ENCODE data around the gene POLRMT. TPM values are rescaled to one million over a fixed set of nuclear protein-coding genes. Genes with fewer than 3 reads are reported as not detected.
A peak's percentile ranks its signal among the peaks of the same experiment; 100 is the strongest.
"Not testable (repeated sequence)": the region's sequence is repeated elsewhere in the genome, so short reads cannot be mapped to it uniquely, and the experiment has no call there.

Gene POLRMT
- total and polyA plus RNA-seq, 5 donors: 36.1 to 46.4 (median 44.8) TPM

GRCh38 chr19:633786-634639 lies 676 bp upstream of the POLRMT start:
- Histone ChIP-seq H3K4me1 (ENCODE audit: control insufficient read depth, insufficient read depth, low read length) (peaks cover 5% of the 10 kb centered on the region), H3K27ac (ENCODE audit: low read length) (peak overlapping the region; percentile 53), H3K27me3 (ENCODE audit: control insufficient read depth, insufficient read depth) (no peaks in the 10 kb centered on the region), H3K9me3 (ENCODE audit: control insufficient read depth, low read length) (no peaks in the 10 kb centered on the region), H3K4me3 (ENCODE audit: low read length) (peak overlapping the region; percentile 76)
- intact Hi-C loops (cut with DNase I): no loop called here
- DNase-seq: peak in 1 of 3 donors; percentile 51
- ATAC-seq: no peak
- WGBS: 25% methylated on average over 32 of the region's 32 CpGs

GRCh38 chr19:632579-633067 lies 714 bp downstream of the POLRMT start:
- ATAC-seq: peak; percentile 12 to 31
- Histone ChIP-seq H3K9me3 (ENCODE audit: control insufficient read depth, low read length) (no peaks in the 10 kb centered on the region), H3K4me1 (ENCODE audit: control insufficient read depth, insufficient read depth, low read length) (peaks cover 3% of the 10 kb centered on the region), H3K27ac (ENCODE audit: low read length) (no peak overlapping the region), H3K27me3 (ENCODE audit: control insufficient read depth, insufficient read depth) (no peaks in the 10 kb centered on the region), H3K4me3 (ENCODE audit: low read length) (peak overlapping the region; percentile 83)
- intact Hi-C loops (cut with DNase I): no loop called here
- whole genome bisulfite sequencing: 1% methylated on average over 35 of the region's 35 CpGs
- peak in 2 of 3 donors; percentile 65 to 72 for DNase-seq

GRCh38 chr19:629961-630714 lies 3.2 kb downstream of the POLRMT start:
- ATAC-seq (no peak), DNase-seq (peak in 1 of 3 donors; percentile 48)
- H3K4me3 ChIP-seq (ENCODE audit: low read length): no peak overlapping the region
- intact Hi-C loops (cut with DNase I): no loop called here
- no peaks in the 10 kb centered on the region for H3K9me3 ChIP-seq (ENCODE audit: control insufficient read depth, low read length)
- 85% methylated on average over 30 of the region's 30 CpGs for WGBS
- no peaks in the 10 kb centered on the region for H3K27me3 ChIP-seq (ENCODE audit: control insufficient read depth, insufficient read depth)
- peaks cover 3% of the 10 kb centered on the region for H3K4me1 ChIP-seq (ENCODE audit: control insufficient read depth, insufficient read depth, low read length)
- no peak overlapping the region for H3K27ac ChIP-seq (ENCODE audit: low read length)

- H3K9me3 ChIP-seq (ENCODE audit: control insufficient read depth, low read length); H3K4me3 ChIP-seq (ENCODE audit: low read length); H3K27ac ChIP-seq (ENCODE audit: low read length); H3K4me1 ChIP-seq (ENCODE audit: control insufficient read depth, insufficient read depth, low read length); H3K27me3 ChIP-seq (ENCODE audit: control insufficient read depth, insufficient read depth); ATAC-seq; intact Hi-C loops (cut with DNase I): not testable (repeated sequence)
- 68% methylated on average over 25 of the region's 25 CpGs for WGBS
- DNase-seq: peak in 2 of 3 donors; percentile 41 to 48
Measured at GRCh38 chr19:629515-629914, 3.8 kb downstream of the POLRMT start.

- DNase-seq (peak in 1 of 3 donors; percentile 45), ATAC-seq (no peak)
- no peaks in the 10 kb centered on the region for H3K27me3 ChIP-seq (ENCODE audit: control insufficient read depth, insufficient read depth)
- intact Hi-C loops (cut with DNase I): no loop called here
- 87% methylated on average over 19 of the region's 19 CpGs for WGBS
- no peaks in the 10 kb centered on the region for H3K4me1 ChIP-seq (ENCODE audit: control insufficient read depth, insufficient read depth, low read length)
- no peak overlapping the region for H3K27ac ChIP-seq (ENCODE audit: low read length)
- H3K9me3 ChIP-seq (ENCODE audit: control insufficient read depth, low read length): no peaks in the 10 kb centered on the region
- no peak overlapping the region for H3K4me3 ChIP-seq (ENCODE audit: low read length)
Measured at GRCh38 chr19:628168-628567, 5.2 kb downstream of the POLRMT start.

- intact Hi-C loops (cut with DNase I): not testable (repeated sequence)
Measured at GRCh38 chr19:626566-626965, 6.8 kb downstream of the POLRMT start.

GRCh38 chr19:625257-625656 lies 8.1 kb downstream of the POLRMT start:
- intact Hi-C loops (cut with DNase I): no loop called here
- no peak for ATAC-seq
- H3K27me3 ChIP-seq (ENCODE audit: control insufficient read depth, insufficient read depth): no peaks in the 10 kb centered on the region
- no peaks in the 10 kb centered on the region for H3K4me1 ChIP-seq (ENCODE audit: control insufficient read depth, insufficient read depth, low read length)
- 88% methylated on average over 5 of the region's 5 CpGs for WGBS
- no peak overlapping the region for H3K4me3 ChIP-seq (ENCODE audit: low read length)
- H3K27ac ChIP-seq (ENCODE audit: low read length): no peak overlapping the region
- H3K9me3 ChIP-seq (ENCODE audit: control insufficient read depth, low read length): no peaks in the 10 kb centered on the region
- DNase-seq: no peak

More at GRCh38 chr19:626566-626965, 6.8 kb downstream of the POLRMT start:
- H3K9me3 ChIP-seq (ENCODE audit: control insufficient read depth, low read length); ATAC-seq; DNase-seq; H3K27me3 ChIP-seq (ENCODE audit: control insufficient read depth, insufficient read depth); H3K4me3 ChIP-seq (ENCODE audit: low read length); H3K4me1 ChIP-seq (ENCODE audit: control insufficient read depth, insufficient read depth, low read length); H3K27ac ChIP-seq (ENCODE audit: low read length): not testable (repeated sequence)
- 95% methylated on average over 7 of the region's 7 CpGs for WGBS

- H3K4me1 ChIP-seq (ENCODE audit: control insufficient read depth, insufficient read depth, low read length): no peaks in the 10 kb centered on the region
- no peak overlapping the region for H3K27ac ChIP-seq (ENCODE audit: low read length)
- intact Hi-C loops (cut with DNase I): no loop called here
- H3K9me3 ChIP-seq (ENCODE audit: control insufficient read depth, low read length): no peaks in the 10 kb centered on the region
- ATAC-seq (no peak), DNase-seq (peak in 1 of 3 donors; percentile 42)
- WGBS: 90% methylated on average over 24 of the region's 24 CpGs
- no peaks in the 10 kb centered on the region for H3K27me3 ChIP-seq (ENCODE audit: control insufficient read depth, insufficient read depth)
- H3K4me3 ChIP-seq (ENCODE audit: low read length): no peak overlapping the region
Measured at GRCh38 chr19:624433-625109, 8.8 kb downstream of the POLRMT start.

GRCh38 chr19:623974-624373 lies 9.4 kb downstream of the POLRMT start:
- no peak for ATAC-seq

GRCh38 chr19:623175-623916 lies 10.0 kb downstream of the POLRMT start:
- ATAC-seq (no peak), DNase-seq (no peak)
- H3K4me3 ChIP-seq (ENCODE audit: low read length): no peak overlapping the region
- H3K4me1 ChIP-seq (ENCODE audit: control insufficient read depth, insufficient read depth, low read length): no peaks in the 10 kb centered on the region
- no peak overlapping the region for H3K27ac ChIP-seq (ENCODE audit: low read length)
- 93% methylated on average over 44 of the region's 44 CpGs for WGBS
- no peaks in the 10 kb centered on the region for H3K9me3 ChIP-seq (ENCODE audit: control insufficient read depth, low read length)
- H3K27me3 ChIP-seq (ENCODE audit: control insufficient read depth, insufficient read depth): no peaks in the 10 kb centered on the region
- intact Hi-C loops (cut with DNase I): no loop called here

More at GRCh38 chr19:623974-624373, 9.4 kb downstream of the POLRMT start:
- DNase-seq: no peak
- WGBS: 76% methylated on average over 24 of the region's 24 CpGs
- Histone ChIP-seq H3K4me3 (ENCODE audit: low read length) (no peak overlapping the region), H3K27ac (ENCODE audit: low read length) (no peak overlapping the region), H3K27me3 (ENCODE audit: control insufficient read depth, insufficient read depth) (no peaks in the 10 kb centered on the region), H3K4me1 (ENCODE audit: control insufficient read depth, insufficient read depth, low read length) (no peaks in the 10 kb centered on the region), H3K9me3 (ENCODE audit: control insufficient read depth, low read length) (no peaks in the 10 kb centered on the region)
- intact Hi-C loops (cut with DNase I): no loop called here
